Sigmoid colon (tissue), 4 donors: ENCODE results near the gene SKOR1.

Experiments
- CTCF ChIP-seq, 4 experiments: fragments of 450-650 bp in 3 of 4; fragments of 200-600 bp in 1 of 4; IDR thresholded peaks; one replicate each; pipeline ENCODE4 v1.5.1; 2016 to 2019; ENCODE audit warnings: antibody characterized with exemption in 4 of 4, mild to moderate bottlenecking in 3 of 4, moderate library complexity in 2 of 4
- EP300 ChIP-seq, 4 donors: sonication (generic); formaldehyde crosslinking; IDR thresholded peaks; one replicate each; pipeline ENCODE4 v1.6.1; 2017; ENCODE audit warnings: antibody characterized with exemption in 4 of 4
- POLR2A ChIP-seq, 2 donors: fragments of 450-650 bp; IDR thresholded peaks; one replicate each; pipeline ENCODE4 v1.6.1; 2016; ENCODE audit warnings: antibody characterized with exemption in 2 of 2, mild to moderate bottlenecking in 2 of 2, moderate library complexity in 2 of 2
- POLR2AphosphoS5 ChIP-seq, 4 donors: sonication (generic); formaldehyde crosslinking; IDR thresholded peaks; one replicate each; pipeline ENCODE4 v1.6.1; 2017; ENCODE audit warnings: antibody characterized with exemption in 4 of 4

GRCh38 chr15:67784090-67784781 lies 41.1 kb upstream of the SKOR1 start:
- no peak for TF ChIP-seq POLR2A (IDR thresholded peaks at IDR 0.05)
- no peak for TF ChIP-seq CTCF (IDR thresholded peaks at IDR 0.05)
- no peak for TF ChIP-seq POLR2AphosphoS5 (IDR thresholded peaks at IDR 0.05)
- no peak for TF ChIP-seq EP300 (IDR thresholded peaks at IDR 0.05)
